Measurements from ENCODE around the gene IFNA16.

GRCh38 chr9:21171351-21171750, 45.8 kb downstream of the IFNA16 start:
- no peak for TF ChIP-seq CTCF (IDR thresholded peaks at IDR 0.05; ENCODE audit: insufficient read depth, low read length, poor library complexity, severe bottlenecking)
- no peak for TF ChIP-seq EZH2phosphoT487 (conservative IDR thresholded peaks at IDR 0.05; ENCODE audit: low read length)

All from SU-DHL-6 (cell line).